ENCODE measurements around the gene TCF4. TPM values are rescaled to one million over a fixed set of nuclear protein-coding genes. Genes with fewer than 3 reads are reported as not detected.

TCF4 gene
- total RNA-seq, 2 donors from 2014 or later: 57.7 to 66.3 TPM

DNA sequence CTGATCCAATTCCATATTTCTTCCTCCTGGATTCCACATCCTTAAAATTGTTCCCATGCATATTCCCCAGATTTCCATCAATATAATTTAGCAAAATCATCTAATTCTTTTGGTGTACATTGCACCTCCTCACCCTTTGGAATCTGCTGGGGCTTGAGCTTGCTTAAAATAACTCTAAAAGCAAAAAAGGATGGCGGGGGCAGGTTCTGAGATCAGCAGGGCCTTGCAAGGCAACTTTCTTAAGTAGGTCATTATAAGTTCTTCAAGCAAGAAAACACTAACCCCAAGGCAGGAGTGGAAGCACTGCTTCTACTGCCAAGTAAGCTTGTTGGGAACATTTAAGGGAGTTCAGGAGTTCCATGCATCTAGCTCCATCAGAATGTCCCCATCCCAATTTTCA is 374.4 kb downstream of the TCF4 start:
- no peak overlapping the region for H3K4me3 ChIP-seq
- no peaks in the 10 kb centered on the region for H3K27me3 ChIP-seq
- H3K9me3 ChIP-seq: no peaks in the 10 kb centered on the region
- TF ChIP-seq, protein P1, sequence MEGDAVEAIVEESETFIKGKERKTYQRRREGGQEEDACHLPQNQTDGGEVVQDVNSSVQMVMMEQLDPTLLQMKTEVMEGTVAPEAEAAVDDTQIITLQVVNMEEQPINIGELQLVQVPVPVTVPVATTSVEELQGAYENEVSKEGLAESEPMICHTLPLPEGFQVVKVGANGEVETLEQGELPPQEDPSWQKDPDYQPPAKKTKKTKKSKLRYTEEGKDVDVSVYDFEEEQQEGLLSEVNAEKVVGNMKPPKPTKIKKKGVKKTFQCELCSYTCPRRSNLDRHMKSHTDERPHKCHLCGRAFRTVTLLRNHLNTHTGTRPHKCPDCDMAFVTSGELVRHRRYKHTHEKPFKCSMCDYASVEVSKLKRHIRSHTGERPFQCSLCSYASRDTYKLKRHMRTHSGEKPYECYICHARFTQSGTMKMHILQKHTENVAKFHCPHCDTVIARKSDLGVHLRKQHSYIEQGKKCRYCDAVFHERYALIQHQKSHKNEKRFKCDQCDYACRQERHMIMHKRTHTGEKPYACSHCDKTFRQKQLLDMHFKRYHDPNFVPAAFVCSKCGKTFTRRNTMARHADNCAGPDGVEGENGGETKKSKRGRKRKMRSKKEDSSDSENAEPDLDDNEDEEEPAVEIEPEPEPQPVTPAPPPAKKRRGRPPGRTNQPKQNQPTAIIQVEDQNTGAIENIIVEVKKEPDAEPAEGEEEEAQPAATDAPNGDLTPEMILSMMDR (IDR thresholded peaks at IDR 0.05): no peak
- H3K36me3 ChIP-seq: no peaks in the 10 kb centered on the region
- DNase-seq (ENCODE audit: low spot score): no peak
- no peak overlapping the region for H3K27ac ChIP-seq
- no peaks in the 10 kb centered on the region for H3K4me1 ChIP-seq

DNA sequence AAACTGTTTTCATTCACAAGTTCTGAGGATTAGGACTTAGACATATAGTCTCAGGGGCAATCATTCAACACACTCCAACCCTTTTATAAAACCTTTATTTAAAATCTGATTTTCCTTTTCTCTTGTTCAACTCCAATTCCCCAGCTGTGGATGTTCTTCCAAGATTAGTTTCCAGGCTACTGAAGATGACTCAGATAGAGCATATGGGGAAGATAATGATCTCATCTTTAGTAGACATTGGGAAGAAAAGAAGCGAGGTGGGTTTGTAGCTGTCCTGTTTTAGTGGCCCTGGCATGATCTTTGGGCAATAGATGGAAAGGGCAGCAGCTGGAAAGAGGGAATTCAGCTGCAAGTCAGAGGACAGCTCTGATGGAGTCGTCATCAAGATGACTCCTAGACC is 381.1 kb downstream of the TCF4 start:
- DNase-seq (ENCODE audit: low spot score): no peak
- Histone ChIP-seq H3K36me3 (no peaks in the 10 kb centered on the region), H3K4me3 (no peak overlapping the region), H3K27ac (no peak overlapping the region), H3K27me3 (no peaks in the 10 kb centered on the region), H3K9me3 (peaks cover 0 to 9% of the 10 kb centered on the region in 2 donors), H3K4me1 (no peaks in the 10 kb centered on the region)
- TF ChIP-seq, protein P1 (IDR thresholded peaks at IDR 0.05): no peak

DNA sequence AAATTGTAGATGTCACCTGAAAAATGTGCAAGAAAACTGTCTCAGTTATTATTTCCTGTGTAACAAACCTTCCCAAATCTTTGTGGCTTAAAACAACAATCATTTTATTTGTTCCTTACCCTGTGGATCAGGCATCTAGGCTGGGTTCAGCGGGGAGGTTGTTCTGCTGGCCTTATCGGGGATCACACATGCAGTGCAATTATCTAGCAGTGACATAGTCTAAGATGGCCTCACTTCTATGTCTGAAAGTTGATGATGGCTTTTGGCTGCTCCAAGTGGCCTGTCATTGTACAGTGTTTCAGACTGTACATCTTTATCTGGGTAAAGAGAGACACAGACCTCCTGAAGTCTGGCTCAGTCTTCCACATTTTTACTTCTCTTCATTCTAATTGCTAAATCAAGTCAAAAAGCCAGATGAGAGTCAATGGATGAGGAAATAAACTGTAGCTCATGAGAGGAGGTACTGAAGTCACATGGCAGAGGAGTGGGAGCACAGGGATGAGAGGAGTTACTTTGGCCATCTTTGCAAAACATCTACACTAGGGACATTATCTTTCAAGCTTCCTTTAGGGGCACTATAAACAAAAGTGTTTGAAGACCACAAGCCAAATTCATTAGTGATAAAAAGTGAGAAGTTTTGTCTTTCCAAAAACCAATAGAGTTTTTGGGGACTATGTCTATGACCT is 385.6 kb downstream of the TCF4 start:
- Histone ChIP-seq H3K27ac (no peak overlapping the region), H3K4me1 (no peaks in the 10 kb centered on the region), H3K27me3 (no peaks in the 10 kb centered on the region), H3K4me3 (no peak overlapping the region), H3K9me3 (peaks cover 0 to 10% of the 10 kb centered on the region in 2 donors), H3K36me3 (no peaks in the 10 kb centered on the region)
- DNase-seq (ENCODE audit: low spot score): no peak
- TF ChIP-seq, protein P1 (IDR thresholded peaks at IDR 0.05): no peak

DNA sequence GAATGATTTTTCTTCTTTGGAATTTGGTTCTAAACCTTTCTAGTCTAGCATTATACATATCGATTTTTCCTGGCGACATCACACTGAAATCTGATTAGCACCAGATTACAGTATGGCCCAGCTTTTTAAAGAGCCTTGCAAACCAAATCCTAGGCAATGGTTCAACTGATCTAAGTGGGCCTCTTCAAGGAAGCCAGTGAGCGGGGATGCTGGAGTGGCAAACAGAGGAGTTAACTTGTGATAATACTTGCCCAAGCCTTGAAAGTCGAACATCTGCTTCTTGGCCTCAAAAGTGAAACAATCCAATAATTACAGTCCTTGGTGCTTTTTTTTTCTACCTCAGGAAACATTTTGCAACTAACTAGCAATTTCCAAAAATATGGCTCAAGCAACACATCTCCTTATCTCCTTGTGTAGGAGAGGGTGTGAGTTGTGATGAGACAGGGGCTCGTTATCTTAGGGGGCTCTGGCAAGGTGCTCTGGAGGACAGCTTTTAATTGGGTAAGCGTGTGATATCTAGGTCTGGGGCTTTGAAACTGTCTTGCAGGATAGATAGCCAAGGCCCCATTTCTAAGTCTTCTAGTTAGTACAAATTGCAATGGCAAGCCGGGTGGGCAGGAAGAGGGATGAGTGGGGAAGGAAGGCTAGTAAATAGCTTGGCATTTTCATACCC is 388.6 kb downstream of the TCF4 start:
- Histone ChIP-seq H3K27me3 (no peaks in the 10 kb centered on the region), H3K27ac (no peak overlapping the region), H3K36me3 (no peaks in the 10 kb centered on the region), H3K4me3 (no peak overlapping the region), H3K9me3 (peaks cover 0 to 10% of the 10 kb centered on the region in 2 donors), H3K4me1 (no peaks in the 10 kb centered on the region)
- no peak for DNase-seq (ENCODE audit: low spot score)
- TF ChIP-seq, protein P1 (IDR thresholded peaks at IDR 0.05): no peak

DNA sequence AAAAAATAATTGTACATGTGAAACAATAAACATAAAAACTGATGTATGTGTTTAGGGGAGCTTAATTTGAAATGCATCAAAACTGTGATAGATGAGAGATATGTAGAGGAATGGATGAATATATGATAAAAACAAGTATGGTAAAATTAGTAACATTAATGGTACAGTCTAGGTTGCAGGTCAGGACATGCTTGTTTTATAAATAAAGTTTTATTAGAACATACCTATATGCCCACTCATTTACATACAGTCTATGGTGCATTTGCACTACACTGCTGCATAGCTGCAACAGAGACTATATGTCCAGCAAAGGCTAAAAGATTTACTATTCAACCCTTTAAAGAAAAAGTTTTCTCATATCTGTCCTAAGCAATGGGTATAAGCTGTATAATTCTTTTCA is 392.1 kb downstream of the TCF4 start:
- DNase-seq (ENCODE audit: low spot score): no peak
- no peaks in the 10 kb centered on the region for H3K27me3 ChIP-seq
- no peak overlapping the region for H3K4me3 ChIP-seq
- TF ChIP-seq, protein P1 (IDR thresholded peaks at IDR 0.05): no peak
- no peaks in the 10 kb centered on the region for H3K4me1 ChIP-seq
- no peak overlapping the region for H3K27ac ChIP-seq
- no peaks in the 10 kb centered on the region for H3K9me3 ChIP-seq
- H3K36me3 ChIP-seq: no peaks in the 10 kb centered on the region

All from right atrium auricular region (tissue), 2 donors.